Suppressor macrophage treated with lipopolysaccharide for 4 hours (primary cell): ENCODE measurements around the gene TPSG1.
A peak's percentile ranks its signal among the peaks of the same experiment; 100 is the strongest.
"Not testable (repeated sequence)": the region's sequence is repeated elsewhere in the genome, so short reads cannot be mapped to it uniquely, and the experiment has no call there.

ENCODE experiments used
- DNase-seq: peaks from one replicate; pipeline ENCODE4 v3.0.0-alpha.2; 2020

TPSG1 gene

DNA sequence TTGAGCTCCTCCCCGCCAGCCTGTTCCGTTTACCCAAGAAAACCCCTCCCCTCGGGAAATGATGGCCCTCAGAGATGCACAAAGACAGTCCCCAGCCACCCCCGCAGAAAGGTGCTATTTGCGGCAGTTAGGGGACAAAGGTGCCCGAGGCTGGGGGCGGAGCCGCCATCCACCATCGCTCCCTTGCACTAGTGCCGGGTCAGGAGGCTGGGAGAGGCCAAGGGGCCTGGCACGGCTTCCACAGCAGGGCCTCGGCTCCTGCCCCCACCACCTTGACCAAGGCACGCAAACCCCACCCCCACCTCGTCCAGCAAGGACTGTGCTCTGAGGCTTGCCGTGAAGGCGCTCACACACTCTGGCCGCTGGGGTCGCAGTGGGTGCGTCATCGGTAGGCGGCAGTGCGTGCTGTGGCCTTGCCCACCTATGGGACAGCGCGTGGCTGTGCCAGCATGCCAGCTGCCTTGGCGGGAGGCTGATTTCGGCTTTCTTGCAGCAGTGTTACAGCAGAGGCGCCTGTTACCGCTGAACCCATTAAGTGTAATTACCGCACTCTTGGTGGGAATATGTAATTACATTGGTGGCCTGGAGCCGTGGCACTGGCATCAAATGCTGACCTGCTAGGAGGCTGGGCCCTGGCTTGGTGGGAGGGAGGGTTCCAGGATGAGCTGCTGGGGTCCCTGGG lies 31.8 kb downstream of the TPSG1 start:
- DNase-seq: no peak

DNA sequence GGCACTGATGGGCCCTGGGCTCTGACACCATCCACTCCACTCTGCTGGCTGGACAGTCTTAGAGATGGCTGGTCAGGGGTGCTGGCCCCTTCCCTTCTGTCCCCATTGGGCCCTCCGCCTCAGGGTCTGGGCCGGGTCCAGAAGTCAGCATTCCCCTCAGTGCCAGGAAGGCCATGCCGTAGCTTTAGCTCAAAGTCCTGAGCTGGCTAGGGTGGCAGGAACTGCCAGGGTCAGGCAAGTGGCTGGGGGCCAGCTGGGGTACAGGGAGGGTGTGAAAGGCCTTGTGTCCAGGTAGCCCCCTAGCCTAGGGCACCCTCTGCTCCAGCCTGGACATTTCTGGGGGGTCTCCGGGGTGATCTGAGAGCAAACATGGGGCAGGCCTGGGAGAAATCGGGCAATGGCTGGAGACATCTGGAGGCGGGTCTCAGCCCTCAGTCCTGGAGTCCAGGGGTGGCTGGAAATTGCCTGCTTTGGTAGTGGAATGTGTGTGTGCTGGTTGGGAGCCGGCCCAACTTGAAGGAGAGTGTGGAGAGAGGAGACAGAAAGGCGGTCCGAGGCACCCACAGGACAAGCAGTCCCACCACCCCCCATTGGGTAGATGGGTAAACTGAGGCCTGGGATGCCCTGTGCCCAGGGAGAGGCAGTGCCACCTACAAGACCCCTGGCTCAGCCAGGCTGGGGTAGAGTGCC lies 32.5 kb downstream of the TPSG1 start:
- DNase-seq: no peak

DNA sequence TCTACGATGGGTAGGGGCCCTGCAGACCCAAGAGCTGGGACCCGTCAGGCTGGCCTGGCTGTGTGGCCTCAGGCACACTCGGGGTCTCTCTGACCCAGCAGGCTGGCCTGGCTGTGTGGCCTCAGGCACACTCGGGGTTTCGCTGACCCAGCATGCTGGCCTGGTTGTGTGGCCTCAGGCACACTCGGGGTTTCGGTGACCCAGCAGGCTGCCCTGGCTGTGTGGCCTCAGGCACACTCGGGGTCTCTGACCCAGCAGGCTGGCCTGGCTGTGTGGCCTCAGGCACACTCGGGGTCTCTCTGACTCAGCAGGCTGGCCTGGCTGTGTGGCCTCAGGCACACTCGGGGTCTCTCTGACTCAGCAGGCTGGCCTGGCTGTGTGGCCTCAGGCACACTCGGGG lies 34.3 kb downstream of the TPSG1 start:
- not testable (repeated sequence) for DNase-seq

DNA sequence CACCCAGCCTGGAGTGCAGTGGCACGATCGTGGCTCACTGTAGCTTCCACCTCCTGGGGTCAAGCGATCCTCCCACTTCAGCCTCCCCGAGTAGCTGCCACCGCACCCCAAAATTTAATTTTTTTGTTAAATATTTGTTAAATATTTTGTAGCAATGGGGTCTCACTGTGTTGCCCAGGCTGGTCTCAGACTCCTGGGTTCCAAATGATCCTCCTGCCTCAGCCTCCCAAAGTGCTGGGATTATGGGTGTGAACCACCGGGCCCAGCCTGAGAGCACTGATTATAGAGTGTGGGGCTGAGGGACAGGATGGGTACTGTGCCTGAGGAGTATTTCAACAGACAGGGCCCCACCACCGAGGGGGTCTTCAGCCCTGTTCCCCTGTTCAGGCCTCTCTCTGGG lies 35.6 kb downstream of the TPSG1 start:
- no peak for DNase-seq

DNA sequence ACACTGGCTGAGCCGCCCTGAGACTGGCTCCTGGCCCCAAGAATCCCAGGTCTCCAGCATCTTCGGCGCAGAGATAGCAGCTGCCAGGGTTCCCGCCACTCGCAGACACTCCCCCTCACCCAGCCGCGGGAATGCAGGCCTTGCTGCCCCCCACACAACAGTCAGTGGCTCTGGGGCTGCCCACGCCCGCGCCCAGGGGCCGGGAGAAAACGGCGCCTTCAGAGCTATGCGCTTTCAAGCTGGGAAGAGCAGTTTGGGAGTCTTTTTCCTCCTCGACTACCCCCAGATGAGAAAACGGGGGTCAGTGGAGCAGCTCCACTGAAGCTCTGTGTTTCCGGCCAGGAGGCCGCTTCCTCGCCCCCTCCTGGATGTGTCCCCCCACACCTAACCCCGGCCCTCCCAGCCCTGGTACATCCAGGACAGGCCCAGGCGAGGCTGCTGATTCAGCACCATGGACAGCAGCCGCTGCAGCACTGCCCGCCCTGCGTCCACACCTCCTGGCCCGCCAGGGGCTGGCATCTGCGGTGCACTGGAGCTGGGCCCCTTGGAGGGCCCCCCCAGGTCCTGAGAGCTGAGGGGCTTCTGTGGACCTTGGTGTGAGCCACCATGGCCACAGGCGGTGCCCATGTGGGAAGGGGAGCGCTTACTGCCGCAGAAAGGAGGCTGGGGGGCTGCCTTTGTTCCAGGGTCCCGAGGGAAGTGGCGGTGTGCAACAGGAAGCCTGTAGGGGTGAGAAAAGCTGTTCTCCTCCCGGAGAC lies 36.5 kb downstream of the TPSG1 start:
- DNase-seq: peak; percentile 44

DNA sequence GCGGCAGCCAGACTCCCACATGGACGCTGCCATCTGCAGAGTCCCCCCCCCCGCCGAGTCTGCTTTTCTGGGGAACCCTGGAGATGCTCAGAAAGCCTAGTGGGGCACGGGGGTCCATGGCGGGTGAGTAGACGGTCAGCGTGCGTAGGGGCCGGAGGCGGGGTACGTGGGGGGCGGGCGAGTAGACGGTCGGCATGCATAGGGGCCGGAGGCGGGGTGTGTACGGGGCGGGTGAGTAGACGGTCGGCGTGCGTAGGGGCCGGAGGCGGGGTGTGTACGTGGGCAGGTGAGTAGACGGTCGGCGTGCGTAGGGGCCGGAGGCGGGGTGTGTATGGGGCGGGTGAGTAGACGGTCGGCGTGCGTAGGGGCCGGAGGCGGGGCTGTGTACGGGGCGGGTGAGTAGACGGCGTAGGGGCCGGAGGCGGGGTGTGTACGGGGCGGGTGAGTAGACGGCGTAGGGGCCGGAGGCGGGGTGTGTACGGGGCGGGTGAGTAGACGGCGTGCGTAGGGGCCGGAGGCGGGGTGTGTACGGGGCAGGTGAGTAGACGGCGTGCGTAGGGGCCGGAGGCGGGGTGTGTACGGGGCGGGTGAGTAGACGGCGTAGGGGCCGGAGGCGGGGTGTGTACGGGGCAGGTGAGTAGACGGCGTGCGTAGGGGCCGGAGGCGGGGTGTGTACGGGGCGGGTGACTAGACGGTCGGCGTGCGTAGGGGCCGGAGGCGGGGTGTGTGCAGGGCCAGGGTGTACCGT lies 39.4 kb downstream of the TPSG1 start:
- not testable (repeated sequence) for DNase-seq

DNA sequence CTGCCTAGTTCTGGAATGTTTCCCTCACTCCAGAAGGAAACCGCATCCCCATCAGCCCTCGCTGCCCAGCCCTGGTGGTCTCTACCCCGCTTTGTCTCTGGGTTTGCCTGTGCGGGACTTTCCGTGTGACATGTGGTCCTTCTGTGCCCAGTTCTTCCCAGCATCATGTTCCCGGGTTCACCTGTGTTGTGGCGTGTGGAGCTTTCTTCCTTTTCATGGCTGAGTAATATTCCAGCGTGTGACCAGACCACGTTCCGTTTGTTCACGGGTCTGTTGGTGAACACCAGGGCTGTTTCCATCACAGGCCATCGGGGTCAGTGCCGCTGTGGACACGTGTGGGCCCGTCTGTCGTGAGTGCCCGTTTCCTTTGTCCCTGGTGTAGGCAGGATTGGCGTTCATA lies 40.1 kb downstream of the TPSG1 start:
- no peak for DNase-seq

DNA sequence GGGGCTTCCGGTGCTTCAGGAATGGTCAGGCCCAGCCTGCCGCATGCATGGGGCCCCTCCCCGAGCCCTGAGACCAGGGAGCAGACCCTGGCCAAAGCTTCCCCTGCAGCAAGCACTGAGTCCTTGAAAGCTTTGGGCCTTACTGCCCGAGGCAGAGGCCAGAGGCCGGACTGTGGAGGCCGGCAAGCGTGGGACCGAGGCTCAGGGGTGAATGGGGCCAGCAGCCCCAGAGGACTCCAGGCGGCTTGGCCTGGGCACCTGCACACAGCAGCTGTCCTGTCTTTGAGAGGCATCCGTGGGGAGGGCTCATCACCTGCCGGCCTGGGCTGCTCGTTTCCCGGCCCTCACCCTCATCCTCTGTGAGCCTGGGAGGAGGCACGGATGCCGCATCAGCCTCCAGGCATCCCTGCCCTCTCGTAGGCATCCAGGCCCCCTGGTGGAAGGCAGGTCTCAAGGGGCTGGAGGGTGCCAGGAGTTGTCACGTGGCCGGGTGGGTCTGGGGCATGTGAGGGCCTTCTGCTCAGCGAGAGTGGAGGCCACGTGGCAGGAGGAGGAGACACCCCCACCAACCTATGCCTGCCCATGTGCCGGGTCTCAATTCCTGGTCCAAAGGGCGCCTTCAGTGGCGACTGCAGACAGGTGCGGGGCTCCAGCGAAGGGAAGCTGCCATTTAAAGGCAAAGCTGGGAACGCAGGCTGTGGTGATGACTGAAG lies 40.8 kb downstream of the TPSG1 start:
- DNase-seq: no peak

DNA sequence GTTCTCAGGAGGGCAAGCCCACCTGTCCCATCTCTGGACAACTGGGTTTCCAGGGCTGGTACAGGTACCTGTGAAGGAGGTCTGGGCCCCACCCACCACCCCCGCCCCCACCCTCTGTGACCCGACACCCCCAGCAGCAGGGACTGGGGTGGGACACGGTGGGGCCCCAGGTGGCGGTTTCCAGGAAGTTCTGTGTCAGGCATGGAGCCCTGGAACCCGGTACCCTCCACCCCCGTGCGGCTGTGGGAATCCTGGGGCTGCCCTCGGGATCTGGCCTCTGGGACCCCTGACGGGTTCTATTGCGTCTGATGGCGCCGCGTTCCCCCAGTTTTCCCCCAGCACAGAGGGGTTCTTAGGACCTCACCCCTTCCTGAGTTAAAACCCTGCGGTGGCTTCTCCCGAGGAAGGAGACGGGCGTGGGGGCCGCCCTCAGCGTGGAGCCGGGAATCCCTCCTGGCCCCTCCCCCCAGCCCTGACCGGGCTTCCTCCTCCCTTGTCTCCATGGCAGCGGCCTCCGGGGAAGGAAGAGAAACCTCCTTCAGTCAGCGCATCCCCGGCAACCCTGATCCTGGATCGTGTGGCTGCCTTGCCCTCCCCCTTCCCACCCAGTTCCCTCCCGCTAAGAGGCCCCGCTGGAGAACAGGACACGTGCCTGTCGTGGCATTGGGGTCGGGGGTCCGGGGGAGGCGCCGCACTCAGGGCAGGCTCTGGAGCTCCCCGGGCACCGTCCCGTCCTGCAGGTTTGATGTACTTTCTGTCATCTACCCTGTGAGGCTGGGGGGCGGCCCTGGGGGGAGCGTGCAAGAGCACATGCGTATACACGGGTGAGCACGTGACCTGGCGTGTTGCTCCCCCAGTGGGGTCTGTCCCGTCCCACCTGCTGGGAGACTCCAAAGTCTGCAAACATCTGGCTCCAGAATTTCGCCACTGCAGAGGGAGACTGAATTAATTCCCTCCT lies 41.8 kb downstream of the TPSG1 start:
- DNase-seq: peak; percentile 5

DNA sequence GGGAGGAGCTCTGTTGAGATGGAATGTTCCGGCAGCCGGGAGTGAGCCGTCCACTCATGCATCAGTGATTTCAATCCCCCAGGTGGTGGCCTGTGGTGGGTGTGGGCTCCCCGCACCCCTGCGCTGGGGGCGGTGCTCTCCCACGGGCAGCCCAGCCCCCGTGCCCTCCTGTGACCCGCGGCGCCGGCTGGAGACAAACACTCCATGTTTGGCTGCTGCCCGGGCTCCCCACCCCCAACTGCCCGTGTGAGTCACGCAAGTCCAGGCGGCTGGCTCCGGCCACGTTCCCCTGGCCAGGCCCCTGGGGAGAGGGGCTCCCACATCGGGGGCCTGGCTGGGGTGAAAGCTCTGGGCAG lies 42.8 kb downstream of the TPSG1 start:
- no peak for DNase-seq

DNA sequence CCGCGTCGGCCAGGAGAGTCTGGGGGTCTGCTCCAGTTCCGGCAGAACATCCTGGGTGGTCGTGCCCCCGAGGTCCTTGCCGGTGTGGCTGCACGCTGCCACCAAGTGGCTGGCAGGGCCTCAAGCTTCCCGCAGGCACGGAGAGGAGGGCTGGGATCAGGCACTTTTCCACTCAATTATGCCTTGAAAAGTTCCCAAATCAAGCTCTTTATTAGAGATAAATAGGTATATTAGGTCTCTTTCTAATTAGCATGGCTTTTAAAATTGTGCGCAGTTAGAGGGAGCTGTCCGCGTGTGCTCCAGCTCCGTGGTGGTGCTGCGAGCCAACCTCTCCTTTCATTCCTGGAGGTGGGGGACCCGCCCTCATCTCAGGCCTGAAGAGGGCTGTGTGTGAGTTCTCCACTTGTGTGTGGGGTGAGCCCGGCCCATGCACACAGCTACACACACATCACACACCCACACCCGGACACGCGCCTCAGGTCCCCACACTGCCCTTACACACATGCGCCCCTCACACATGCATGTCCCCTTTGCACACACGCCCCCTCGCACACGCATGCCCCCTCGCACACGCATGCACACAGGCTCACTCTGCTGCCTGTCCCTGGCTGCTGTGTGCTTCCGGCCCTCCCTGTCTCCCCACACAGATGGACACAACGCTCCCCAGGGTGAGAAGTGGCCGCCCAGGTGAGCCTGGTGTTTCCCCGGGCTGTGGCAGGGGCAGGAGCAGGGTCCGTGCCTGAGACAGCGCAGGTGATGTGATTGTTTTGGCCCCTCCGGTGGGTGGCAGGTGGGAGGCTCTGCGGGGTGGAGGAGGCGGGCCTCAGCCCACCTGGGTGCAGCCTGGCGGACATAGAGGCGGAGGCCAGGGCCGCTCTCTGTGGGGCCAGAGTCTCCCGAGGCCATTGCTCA lies 43.4 kb downstream of the TPSG1 start:
- DNase-seq: no peak

DNA sequence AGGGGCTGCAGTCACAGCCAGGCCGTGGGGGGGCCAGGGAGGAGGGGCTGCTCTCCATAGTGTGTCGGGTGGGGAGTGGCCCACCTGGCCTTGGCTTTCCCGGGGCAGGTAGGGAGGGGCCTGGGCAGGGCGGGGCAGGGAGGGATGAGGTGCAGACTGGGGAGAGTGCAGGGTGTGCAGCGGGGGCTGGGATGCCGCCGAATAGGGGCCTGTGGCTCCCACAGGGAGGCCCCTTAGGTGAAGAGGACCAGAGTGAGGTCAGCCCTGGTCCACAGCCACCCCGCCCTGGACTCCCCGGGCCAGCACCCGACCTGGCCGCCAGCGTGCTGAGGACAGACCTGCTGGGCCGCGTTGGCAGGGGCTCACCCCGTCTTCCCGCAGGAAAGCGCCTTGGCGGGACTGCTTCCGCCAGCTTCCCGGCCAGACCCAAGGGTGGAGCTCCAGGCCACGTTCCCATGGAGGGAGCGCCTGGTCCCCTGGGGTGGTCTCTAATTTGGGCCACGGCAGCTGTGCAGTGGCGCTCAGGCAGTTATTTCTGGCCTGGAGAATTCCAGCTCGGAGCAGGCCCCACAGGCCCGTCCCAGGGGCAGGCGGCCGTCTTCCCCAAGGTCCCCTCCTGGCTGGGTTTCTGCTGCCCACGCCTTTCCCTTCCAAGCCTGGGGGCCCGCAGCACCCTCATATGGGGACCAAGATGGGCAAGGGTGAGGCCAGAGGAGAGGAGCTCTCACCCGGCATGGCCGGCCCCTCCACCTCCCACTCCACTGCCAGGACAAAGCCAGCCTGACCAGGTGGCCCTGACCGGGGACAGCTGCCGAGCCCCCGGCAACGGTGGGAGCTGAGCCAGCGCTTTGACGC lies 44.3 kb downstream of the TPSG1 start:
- no peak for DNase-seq

DNA sequence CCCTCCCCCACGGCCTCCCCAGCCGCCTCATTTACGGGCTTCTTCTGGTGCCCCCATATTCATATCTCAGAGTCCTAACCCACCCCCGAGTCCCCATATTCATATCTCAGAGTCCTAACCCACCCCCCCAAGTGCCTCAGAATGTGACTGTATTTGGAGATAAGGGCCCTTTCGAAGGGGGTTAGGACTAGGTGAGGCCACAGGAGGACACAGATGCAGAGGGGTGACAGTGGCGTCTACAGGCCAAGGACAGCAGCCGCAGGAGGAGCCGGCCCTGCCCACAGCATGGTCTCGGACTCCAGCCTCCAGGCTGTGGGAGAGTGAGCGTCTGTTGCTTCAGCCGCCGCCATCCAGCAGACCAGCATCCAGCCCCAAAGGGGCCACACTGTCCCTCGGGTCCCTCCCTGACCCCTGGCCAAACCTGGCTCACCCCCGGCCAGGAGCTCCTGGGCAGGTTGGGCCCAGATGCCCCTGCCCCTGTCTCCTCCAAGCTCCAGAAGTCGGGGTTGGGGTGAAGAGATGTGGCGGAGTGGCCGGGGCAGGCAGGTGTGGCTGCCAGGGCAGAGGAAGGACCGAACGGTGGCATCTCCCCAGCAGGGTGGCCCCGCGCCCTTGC lies 46.7 kb downstream of the TPSG1 start:
- no peak for DNase-seq

DNA sequence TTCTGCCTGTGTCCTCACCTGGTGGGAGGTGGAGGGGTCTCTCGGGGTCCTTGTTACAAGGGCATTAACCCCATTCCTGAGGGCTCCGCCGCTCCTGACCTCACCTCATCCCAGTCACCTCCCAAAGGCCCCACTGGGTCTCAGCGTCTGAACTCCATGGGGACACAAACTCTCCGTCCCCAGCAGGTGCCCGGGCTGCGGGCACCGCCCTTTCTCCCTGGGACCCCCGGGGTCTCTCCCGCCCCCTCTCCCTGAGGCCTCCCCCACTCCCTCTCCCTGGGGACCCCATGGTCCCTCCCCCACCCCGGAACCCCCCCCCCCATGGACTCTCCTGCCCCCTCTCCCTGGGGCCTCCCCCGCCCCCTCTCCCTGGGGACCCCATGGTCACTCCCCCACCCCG lies 47.3 kb downstream of the TPSG1 start:
- DNase-seq: no peak

DNA sequence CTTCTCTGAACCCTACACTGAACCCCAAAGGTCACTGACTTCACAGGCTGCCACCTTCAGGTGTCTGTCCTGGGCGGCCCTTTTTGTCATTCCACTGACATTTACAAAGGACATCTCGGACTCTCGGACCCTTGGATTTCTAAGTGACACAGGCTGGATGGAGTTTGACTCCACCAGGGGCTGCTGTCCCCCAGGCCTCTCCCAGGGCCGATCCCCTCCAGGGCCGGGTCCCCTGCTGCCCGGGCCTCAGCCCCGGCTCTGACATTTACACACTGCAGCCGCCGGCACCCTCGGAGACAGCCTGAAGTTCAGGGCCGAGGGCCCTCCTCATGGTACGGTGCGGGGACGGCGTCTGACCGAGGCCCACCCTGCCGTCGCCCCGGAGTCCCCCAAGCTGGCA lies 48.0 kb downstream of the TPSG1 start:
- DNase-seq: no peak

DNA sequence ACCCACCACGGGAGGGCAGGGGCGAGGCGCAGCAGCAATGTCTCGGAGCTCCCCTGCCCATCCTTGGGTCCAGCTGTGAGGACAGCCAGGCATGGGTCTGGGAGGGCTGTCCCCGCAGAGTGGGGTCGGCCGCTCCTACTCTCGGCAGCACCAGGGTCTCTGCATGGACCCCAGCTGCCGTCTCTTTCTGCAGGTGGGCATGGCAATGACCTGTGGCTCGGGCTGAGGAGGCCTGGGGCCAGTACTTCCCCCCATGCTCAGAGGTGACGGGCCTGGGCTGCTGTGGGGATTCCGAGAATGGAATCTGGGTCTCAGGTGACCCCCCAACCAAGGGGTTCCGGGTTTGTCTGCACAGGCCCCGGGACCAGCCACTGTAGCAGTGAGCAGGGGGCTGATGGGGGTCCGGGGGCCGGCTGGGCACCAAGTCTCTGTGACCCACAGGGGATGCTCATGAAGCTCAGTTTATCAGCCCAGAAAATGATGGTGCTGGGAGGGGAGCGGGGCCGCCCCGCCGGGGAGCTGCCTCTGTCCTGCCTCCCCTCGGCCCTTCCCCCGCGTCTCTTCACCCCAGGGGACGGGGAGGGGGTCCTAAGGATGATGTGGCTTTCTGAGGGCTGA lies 48.7 kb downstream of the TPSG1 start:
- DNase-seq: no peak

DNA sequence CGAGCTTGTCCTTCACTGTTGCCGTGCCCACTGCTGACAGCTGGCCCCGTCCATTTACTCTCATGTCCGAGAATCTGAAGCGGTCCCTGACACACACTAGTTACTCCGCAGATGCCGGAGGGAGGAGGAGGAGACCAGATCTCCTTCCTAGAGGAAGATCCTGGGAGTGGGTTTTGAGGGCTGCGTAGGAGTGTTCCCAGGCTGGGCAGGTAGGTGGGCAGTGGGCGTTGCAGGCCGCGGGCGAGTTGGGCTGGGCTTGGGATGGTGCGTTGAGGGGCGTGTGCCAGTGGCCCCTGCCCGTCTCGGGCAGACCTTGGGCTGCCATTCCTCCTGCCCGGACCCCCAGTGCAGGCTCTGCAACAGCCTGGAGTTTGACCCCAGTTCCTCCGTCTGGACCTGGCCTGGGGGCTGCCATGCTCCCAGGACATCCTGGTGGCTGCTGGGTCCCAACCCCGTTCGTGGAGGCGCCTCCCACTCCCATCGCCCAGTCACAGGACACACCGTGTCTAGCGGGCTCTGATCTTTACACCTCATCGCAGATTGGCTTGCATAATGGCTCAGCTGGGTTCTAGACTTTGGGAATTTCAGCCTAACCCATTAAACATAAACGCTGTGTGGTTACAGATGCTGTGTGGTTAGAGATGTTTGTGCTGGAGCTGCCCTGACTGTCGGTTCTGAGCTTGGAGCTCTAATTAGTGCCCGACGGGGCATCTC lies 49.3 kb downstream of the TPSG1 start:
- DNase-seq: no peak
